GM18909 (cell line): Measurements from ENCODE around the gene SLC8A1.

Experiments used
- ATAC-seq: cut with Tn5 transposase; IDR thresholded peaks from one replicate; pipeline ENCODE4 v1.9.1; 2021; ENCODE audit warnings: mild to moderate bottlenecking; ENCODE audit not compliant: unreplicated experiment, poor library complexity

The SLC8A1 gene

GRCh38 chr2:40255103-40255502 is 196.8 kb downstream of the SLC8A1 start:
- ATAC-seq: no peak

- ATAC-seq: no peak
Observed at GRCh38 chr2:40254611-40255010, 197.3 kb downstream of the SLC8A1 start.

- ATAC-seq: no peak
Observed at GRCh38 chr2:40251137-40251536, 200.8 kb downstream of the SLC8A1 start.

- no peak for ATAC-seq
Observed at GRCh38 chr2:40249577-40249976, 202.3 kb downstream of the SLC8A1 start.

GRCh38 chr2:40248294-40248693 is 203.6 kb downstream of the SLC8A1 start:
- no peak for ATAC-seq

GRCh38 chr2:40244675-40245074 is 207.2 kb downstream of the SLC8A1 start:
- peak; percentile 77 for ATAC-seq

- ATAC-seq: no peak
Observed at GRCh38 chr2:40244251-40244650, 207.6 kb downstream of the SLC8A1 start.

- no peak for ATAC-seq
Observed at GRCh38 chr2:40243581-40244187, 208.2 kb downstream of the SLC8A1 start.

GRCh38 chr2:40242315-40242714 is 209.6 kb downstream of the SLC8A1 start:
- no peak for ATAC-seq

- ATAC-seq: no peak
Observed at GRCh38 chr2:40240070-40240469, 211.8 kb downstream of the SLC8A1 start.

- no peak for ATAC-seq
Observed at GRCh38 chr2:40230707-40231432, 221.0 kb downstream of the SLC8A1 start.

GRCh38 chr2:40230186-40230585 is 221.7 kb downstream of the SLC8A1 start:
- ATAC-seq: no peak

GRCh38 chr2:40228310-40228709 is 223.6 kb downstream of the SLC8A1 start:
- ATAC-seq: no peak

- no peak for ATAC-seq
Observed at GRCh38 chr2:40227210-40227609, 224.7 kb downstream of the SLC8A1 start.

- no peak for ATAC-seq
Observed at GRCh38 chr2:40226637-40227036, 225.3 kb downstream of the SLC8A1 start.

GRCh38 chr2:40225670-40226210 is 226.2 kb downstream of the SLC8A1 start:
- no peak for ATAC-seq

- ATAC-seq: no peak
Observed at GRCh38 chr2:40224318-40224717, 227.6 kb downstream of the SLC8A1 start.

- ATAC-seq: no peak
Observed at GRCh38 chr2:40220177-40220925, 231.5 kb downstream of the SLC8A1 start.

GRCh38 chr2:40219141-40219540 is 232.7 kb downstream of the SLC8A1 start:
- no peak for ATAC-seq

GRCh38 chr2:40218679-40219078 is 233.2 kb downstream of the SLC8A1 start:
- ATAC-seq: no peak

GRCh38 chr2:40213619-40214018 is 238.3 kb downstream of the SLC8A1 start:
- ATAC-seq: no peak
